Stimulated activated CD8-positive, alpha-beta memory T cell treated with anti-CD3 and anti-CD28 coated beads, Interleukin-12 subunit alpha, Interleukin-12 subunit beta, amount 100 ng/mL, for 1 hour (primary cell): ENCODE measurements around the gene P2RY6.

Source experiments
- DNase-seq: peaks from one replicate; pipeline ENCODE4 v3.0.0-alpha.2; 2020; ENCODE audit warnings: low read depth

The P2RY6 gene

DNA sequence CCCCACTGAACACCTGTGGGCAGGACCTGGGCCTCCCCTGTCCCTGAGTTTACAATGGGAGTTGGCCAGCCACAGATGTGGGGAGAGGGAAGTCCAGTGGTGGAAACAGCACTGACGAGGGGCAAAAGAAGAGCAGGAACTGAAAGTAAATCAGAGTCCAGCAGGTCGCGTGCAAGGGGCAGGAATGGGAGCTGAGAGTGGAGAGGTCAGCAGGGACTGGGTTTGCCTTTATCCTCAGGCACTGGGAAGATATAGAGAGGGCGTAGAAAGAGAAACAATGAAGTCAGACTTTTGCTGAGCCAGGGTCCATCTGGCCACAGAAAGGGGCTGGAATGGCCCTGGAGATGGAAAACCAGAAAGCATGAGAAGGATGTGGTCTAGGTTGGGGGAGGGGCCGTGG, 8.5 kb downstream of the P2RY6 start:
- no peak for DNase-seq

GRCh38 chr11:73281201-73281741, 9.1 kb downstream of the P2RY6 start:
- DNase-seq = no peak

- no peak for DNase-seq
These were observed 9.9 kb downstream of the P2RY6 start for GRCh38 chr11:73281796-73282660.

GRCh38 chr11:73283276-73284000, 11.3 kb downstream of the P2RY6 start:
- no peak for DNase-seq

GRCh38 chr11:73284106-73284505, 12.0 kb downstream of the P2RY6 start:
- DNase-seq = no peak

DNA sequence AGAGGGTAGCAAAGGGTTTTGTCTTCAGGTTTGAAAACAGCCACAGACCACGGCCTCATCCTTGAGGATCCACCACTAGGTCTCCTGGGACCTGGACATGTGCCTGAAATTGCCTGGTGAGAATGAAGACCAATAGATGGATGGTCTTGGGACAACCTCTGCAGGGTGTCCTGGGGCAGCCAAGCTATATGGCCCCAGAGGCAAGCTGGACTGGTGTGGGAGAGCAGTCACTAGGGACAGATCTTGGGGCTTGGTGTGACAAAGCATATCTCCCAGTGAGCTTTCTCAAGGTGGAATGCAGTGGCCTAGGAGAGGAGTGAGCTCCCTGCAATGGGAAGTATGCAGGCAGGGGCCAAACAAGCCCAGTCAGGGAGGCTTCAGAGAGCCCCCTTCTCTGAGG, 13.6 kb downstream of the P2RY6 start:
- DNase-seq = no peak

DNA sequence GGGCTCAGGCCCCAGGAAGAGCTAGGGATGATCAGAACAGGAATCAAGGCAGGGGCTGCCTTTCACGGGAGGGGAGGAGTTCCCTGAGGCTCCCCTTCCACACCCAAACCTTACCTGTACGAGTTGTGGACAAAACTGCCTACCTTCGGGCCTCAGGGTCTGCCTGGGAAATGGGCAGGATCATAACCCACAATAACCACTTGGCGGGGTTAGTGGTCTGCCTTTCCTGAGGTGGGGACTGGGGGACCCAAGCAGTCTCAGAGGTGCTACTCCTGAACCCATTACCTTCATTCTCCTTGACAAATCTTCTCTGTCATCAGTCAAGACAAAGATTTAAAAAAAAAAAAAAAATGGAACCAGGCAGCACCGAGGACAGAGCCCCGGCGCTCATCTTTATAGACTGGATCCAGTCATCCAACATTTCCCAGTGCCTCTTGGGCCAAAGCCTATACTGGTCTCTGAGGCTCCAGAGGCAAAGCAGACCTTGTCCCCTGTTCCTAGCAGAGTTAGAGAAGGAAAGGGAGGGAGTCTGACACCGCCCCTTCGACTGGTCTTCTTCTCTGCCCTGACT, 14.2 kb downstream of the P2RY6 start:
- DNase-seq = no peak

GRCh38 chr11:73287400-73288101, 15.4 kb downstream of the P2RY6 start:
- no peak for DNase-seq

- DNase-seq = no peak
These were observed 16.2 kb downstream of the P2RY6 start for GRCh38 chr11:73288192-73288872.

GRCh38 chr11:73288873-73289707, 17.0 kb downstream of the P2RY6 start:
- no peak for DNase-seq

GRCh38 chr11:73290536-73290935, 18.4 kb downstream of the P2RY6 start:
- no peak for DNase-seq

- no peak for DNase-seq
These were observed 19.1 kb downstream of the P2RY6 start for GRCh38 chr11:73291196-73291595.

DNA sequence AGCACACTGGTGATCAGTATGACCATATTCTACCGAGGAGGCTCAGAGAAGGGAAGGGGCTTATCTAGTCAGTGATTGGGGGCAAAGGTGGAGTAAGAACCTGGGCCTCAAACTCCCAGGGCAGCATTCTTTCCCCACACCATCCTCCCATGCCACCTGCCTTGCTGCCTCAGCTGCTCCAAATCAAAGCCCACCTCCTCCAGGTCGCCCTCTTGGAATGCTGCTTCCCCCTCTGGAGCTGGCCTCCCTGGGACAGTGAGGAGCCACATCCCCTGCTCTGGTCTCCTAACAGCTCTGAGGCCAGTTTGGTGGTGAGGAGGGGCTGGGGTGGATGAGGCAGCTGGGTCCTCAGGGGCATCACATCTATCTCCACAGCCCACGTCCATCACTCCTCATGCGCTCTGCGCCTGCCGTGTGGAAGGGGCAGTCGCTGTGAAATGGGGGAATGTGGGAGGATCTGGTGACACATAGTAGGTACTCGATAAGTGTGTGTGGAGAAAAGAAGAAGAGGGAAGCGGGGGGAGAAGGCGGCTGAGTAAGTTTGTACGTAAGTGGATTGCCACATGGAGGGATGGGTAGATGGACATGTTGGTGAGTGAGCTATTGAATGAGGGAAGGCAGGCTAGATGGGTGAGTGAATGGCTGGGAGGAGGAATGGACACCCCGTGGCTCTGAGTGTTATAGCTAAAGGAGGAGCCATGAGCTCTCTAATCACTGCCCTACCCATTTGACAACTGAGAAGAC, 19.8 kb downstream of the P2RY6 start:
- DNase-seq = no peak

GRCh38 chr11:73292525-73292894, 20.4 kb downstream of the P2RY6 start:
- no peak for DNase-seq

DNA sequence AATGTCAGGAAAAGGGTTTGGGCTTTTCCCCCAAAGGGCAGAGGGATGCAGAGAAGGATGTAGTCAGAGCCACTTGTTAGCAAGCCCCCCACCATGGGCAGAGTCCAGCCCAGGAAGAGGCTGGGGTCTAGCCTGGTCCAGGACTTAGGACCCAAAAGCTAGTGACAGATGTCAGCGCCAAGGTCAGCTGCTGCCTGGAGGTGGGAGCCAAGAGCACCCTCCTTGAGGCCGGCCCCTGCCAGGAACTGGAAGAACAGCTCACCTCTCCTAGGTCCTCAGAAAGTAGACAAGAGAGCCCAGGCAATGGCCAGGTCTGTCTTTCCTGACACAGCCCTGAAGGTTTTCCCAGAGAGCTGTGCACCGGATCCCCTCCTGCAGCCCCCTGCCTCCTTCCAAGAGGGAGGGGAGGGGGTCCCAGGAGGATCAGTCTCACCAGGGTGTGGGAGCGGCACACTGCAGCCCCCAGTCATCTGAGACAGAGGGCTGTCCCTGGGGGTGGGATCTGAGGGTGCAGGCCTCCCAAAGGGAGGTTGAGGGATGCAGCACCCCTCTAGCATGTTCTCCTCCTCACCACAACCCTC, 21.3 kb downstream of the P2RY6 start:
- DNase-seq = no peak

GRCh38 chr11:73294604-73295003, 22.5 kb downstream of the P2RY6 start:
- no peak for DNase-seq

DNA sequence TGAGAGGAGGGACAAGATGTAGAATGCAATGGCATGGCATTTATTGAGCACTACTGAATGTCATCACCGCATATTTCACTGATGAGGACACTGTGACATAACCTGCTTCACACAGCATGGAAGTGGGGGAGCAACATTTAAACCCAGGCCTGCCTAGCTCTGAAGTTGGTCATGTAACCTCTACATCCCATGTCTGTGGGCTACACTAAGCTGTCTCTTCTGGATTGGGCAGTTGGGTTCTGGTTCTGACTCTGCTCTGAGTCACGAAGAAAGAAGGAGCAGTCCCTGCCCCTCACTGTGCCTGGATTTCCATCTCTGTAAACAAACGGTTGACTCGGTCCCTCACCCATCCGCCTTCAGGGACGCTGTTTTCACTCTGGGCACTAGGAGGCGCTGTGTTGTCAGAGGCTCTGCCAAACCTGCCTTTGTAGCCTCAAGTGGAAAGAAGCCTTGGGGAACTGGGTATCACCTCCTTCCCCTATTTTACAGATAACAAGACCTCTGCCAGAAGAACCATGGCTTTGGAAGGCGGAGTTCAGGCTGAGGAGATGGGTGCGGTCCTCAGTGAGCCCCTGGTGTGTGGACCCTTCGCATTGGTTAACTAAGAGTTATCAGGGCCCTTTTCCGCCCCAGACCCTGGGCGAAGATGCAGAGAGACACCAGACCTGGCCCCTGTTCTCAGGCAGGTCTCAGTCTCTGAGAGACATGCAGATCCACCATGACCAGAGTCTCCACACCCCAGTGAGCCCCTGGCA, 23.3 kb downstream of the P2RY6 start:
- DNase-seq = peak; percentile 56

- DNase-seq = no peak
These were observed 23.8 kb downstream of the P2RY6 start for GRCh38 chr11:73295996-73296318.
